ACHN (cell line): ENCODE measurements around the gene PRRC2B.

ENCODE experiments used
- DNase-seq: peaks from one replicate; pipeline ENCODE4 v3.0.0-alpha.2; 2015
- in situ Hi-C: cut with HindIII; loops from 2 replicates; pipeline ENCODE4 v1.10.0; 2017; ENCODE audit warnings: low sequenced_read_pairs, low pct_ligation_motif_present, low pct_unique_long_range_greater_than_20kb

The PRRC2B gene

GRCh38 chr9:131404987-131405386 is 11.1 kb downstream of the PRRC2B start:
- no peak for DNase-seq

GRCh38 chr9:131405428-131405827 is 11.5 kb downstream of the PRRC2B start:
- no peak for DNase-seq
- in situ Hi-C loops, result no loop called here

More at GRCh38 chr9:131404987-131405386, 11.1 kb downstream of the PRRC2B start:
- in situ Hi-C loops, result no loop called here

GRCh38 chr9:131405858-131406537 is 12.1 kb downstream of the PRRC2B start:
- in situ Hi-C loops, result no loop called here
- DNase-seq, result no peak

- in situ Hi-C loops, result no loop called here
- DNase-seq, result no peak
Observed at GRCh38 chr9:131406563-131407436, 12.9 kb downstream of the PRRC2B start.

GRCh38 chr9:131407717-131408195 is 13.9 kb downstream of the PRRC2B start:
- in situ Hi-C loops, result no loop called here
- no peak for DNase-seq

- DNase-seq, result no peak
- in situ Hi-C loops, result no loop called here
Observed at GRCh38 chr9:131409458-131409992, 15.6 kb downstream of the PRRC2B start.

- in situ Hi-C loops, result no loop called here
- DNase-seq, result no peak
Observed at GRCh38 chr9:131410044-131410491, 16.2 kb downstream of the PRRC2B start.

- DNase-seq, result no peak
- in situ Hi-C loops, result no loop called here
Observed at GRCh38 chr9:131411719-131412681, 18.1 kb downstream of the PRRC2B start.

GRCh38 chr9:131416509-131416908 is 22.6 kb downstream of the PRRC2B start:
- in situ Hi-C loops, result no loop called here
- no peak for DNase-seq

GRCh38 chr9:131417264-131418142 is 23.6 kb downstream of the PRRC2B start:
- in situ Hi-C loops, result no loop called here
- DNase-seq, result no peak

GRCh38 chr9:131418143-131419025 is 24.5 kb downstream of the PRRC2B start:
- DNase-seq, result no peak
- in situ Hi-C loops, result no loop called here

- no peak for DNase-seq
- in situ Hi-C loops, result no loop called here
Observed at GRCh38 chr9:131419026-131419614, 25.2 kb downstream of the PRRC2B start.

- in situ Hi-C loops, result no loop called here
- DNase-seq, result no peak
Observed at GRCh38 chr9:131419716-131420115, 25.8 kb downstream of the PRRC2B start.

GRCh38 chr9:131420980-131421624 is 27.2 kb downstream of the PRRC2B start:
- in situ Hi-C loops, result no loop called here
- no peak for DNase-seq

- in situ Hi-C loops, result no loop called here
- DNase-seq, result no peak
Observed at GRCh38 chr9:131421691-131422090, 27.8 kb downstream of the PRRC2B start.
